HG03175 (cell line): Measurements from ENCODE around the gene NEK11.
"Not testable (repeated sequence)": the region's sequence is repeated elsewhere in the genome, so short reads cannot be mapped to it uniquely, and the experiment has no call there.

ENCODE experiments used
- ATAC-seq: cut with Tn5 transposase; IDR thresholded peaks from one replicate; pipeline ENCODE4 v1.9.1; 2021; ENCODE audit warnings: mild to moderate bottlenecking, moderate library complexity; ENCODE audit not compliant: unreplicated experiment

The NEK11 gene

DNA sequence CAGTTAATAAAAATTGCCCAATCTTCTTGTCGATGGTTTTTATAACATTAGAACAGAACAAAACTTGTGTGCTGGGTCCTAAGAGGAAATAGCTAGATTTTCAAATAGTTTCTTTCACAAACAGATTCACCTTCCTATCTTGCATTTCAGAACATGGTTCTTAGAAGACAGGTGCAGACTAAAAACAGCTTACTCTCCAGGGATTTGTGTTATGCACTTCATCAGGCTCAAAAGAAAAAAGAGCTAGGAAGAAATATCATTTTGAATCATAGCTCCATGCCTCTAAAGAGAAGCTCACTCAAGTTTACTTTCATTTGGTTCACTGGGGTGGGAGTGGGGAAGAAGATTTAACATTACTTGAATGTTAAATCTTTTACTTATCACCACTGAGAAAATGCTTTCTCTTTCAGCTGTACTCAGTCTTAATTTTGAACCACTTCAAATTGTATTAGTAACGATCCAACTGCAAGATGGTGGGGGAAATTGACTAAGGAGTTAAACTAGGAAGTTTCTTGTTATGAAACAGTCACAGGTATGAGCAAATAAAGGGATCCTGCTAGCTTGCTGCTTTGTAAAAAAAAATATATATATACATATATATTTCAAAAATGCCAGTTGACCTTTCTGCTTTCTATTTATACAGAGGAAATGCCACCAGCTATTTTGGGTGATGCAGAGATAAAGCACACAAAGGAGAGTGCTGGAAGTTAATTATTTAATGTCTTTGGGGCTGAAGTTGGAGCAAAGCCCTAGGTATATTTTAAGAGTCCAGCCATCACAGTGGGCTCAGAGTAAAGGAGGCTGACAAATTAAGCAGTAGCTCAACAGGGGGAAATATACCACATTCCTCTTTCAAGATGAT is 326.6 kb downstream of the NEK11 start:
- peak; percentile 53 for ATAC-seq

DNA sequence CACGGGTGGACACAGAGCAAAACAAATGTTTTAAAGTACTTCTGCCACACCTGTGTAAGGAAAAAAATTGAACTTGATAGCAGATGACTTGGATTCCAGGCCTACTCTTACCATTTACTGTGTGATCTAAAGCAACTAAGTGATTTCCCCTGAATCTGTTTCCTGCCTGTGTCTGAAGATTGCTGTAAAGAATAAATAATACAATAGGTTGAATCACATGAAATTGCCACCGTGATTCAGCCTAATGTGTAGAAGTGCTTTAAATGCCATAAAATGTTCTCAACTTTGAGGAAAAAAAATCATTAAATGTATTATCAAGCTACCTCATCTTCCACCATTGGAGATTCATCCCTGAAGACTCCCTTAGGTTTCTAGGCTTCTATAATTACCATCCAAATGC is 327.3 kb downstream of the NEK11 start:
- peak; percentile 9 for ATAC-seq

DNA sequence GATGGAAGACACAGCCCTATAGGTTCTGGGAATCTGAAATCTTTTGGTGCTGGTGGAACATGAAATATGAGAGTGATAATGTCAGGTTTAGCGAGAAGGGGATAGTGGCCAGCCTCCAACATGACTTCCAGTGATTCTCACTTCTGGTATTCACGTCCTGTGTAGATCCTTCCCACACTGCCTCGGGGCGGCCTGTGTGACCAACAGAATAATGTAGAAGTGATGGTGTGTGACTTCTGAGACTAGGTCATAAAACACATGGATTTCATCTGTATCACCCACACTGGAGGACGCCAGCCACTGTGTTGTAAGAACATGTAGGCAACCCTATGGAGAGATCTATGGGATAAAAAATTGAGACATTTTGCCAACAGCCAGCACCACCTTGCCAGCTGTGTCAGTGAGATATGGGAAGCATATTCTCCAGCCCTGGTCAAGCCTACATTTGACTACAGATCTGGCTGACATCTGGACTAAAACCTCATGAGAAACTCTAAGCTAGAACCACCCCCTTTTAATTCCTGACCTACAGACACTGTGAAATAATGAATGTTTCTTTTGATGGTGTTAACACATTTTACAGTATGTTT is 329.4 kb downstream of the NEK11 start:
- no peak for ATAC-seq

DNA sequence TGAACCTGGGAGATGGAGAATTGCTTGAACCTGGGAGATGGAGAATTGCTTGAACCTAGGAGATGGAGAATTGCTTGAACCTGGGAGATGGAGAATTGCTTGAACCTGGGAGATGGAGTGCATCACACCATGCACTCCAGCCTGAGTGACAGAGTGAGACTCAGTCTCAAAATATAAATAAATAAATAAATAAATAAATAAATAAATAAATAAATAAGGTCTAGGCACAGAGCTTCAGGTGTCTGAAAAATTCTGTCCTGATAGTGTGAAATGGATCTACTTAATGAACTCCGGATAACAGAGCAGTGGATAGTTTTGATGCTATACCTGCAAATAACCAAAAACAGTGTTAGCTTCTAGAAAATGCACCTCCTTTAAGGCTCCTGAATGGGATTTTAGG is 330.6 kb downstream of the NEK11 start:
- no peak for ATAC-seq

DNA sequence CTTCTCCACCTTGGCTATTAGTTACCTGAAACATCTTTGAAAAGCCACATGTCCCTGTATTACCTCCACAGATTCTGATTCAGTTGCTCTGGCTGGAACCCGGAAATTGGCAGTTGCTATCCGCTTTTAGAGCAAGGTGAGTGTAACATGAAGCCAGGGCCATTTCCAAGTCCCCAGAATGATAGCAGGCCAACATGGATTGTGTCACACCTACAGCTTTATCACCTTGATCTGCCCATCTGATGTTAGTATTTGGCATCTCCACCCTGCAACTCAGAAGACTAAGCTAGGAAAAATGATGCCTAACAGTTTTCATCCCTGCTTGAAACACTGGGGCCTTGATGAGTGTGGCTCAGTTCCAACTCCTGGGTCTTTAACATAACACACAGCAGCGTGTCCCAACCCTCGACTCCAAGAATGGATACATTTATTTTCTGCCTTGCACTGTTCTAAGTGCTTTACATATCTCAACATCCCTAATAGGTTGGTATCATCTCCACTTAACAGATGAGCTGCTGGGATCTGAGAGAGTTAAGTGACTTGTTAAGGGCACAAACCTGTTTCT is 333.6 kb downstream of the NEK11 start:
- ATAC-seq, result no peak

DNA sequence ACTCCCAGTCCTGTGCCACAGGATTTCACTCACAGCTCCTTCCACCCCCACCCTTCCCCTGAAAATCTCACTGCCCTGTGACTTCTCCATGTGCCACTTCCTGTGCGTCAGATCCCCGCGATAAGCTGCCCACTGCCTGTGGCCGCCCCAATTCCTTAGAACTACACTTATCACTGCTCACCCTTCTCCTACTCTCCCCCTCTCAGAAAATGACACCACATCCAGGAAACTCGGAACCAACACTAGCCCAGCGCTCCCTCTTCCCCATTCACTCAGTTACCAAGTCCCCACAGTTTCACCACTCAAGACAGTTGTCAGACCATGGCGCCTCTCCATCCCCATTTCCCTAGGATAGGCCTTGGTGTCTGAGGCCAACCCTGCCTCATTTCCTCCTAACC is 334.4 kb downstream of the NEK11 start:
- not testable (repeated sequence) for ATAC-seq

DNA sequence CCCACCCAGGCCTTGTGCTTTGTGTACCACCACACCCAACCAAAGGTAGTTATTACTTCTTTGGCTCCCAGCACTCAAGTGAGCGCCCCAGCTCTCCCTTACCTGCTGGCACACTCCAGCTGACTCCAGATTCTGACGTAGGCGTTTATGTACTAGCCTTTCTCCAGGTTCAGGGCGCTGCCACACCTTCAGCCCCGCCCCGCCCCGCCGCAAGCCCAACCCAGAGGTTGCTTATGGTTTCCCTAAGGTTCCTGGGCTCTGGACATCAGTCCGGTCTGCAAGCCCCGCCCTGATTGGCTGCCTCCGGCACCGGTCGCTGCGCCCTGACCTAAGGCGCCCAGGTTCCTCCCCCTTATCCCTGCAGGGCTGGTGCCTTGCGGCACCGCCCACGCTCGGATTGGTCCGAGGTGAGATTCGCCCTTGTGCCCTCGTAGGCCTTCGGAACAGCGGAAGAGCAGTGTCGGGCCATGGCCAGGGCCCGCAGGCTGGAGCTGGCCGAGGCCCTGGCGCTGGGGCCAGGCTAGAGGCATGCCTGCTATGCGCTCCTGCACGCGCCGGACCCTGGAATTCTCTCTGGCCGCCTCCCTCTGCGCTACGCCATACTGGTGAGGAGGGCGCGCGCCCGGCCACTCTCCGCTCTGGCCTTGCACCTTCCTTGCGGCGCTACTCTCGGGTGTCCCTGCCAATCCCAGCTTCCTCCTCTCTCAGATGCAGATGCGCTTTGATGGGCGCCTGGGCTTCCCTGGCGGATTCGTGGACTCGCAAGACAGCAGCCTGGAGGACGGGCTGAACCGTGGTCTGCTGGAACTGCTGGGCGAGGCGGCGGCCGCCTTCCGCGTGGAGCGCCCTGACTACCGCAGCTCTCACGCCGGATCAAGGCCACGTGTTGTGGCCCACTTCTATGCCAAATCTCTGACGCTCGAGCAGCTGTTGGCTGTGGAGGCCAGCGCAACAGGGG is 335.1 kb downstream of the NEK11 start:
- ATAC-seq, result peak; percentile 61

DNA sequence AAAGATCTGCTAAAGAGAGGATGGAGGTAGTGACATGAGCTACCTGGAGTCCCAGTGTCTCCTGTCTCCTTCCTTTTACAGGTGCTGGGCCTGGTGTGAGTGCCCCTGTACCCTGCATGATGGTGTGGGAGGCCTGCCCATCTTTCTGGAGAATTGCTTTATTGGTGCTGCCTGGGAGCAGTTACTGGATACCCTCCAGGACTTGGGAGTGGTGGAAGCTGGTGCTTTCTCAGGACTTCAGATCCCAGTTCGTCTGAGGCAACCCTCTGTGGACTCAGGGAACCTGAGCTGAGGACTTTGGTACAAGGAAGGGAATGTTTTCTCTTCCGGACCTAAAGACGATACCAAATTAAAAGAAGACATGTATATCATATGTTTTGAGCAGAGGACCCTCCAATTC is 336.6 kb downstream of the NEK11 start:
- ATAC-seq, result no peak

DNA sequence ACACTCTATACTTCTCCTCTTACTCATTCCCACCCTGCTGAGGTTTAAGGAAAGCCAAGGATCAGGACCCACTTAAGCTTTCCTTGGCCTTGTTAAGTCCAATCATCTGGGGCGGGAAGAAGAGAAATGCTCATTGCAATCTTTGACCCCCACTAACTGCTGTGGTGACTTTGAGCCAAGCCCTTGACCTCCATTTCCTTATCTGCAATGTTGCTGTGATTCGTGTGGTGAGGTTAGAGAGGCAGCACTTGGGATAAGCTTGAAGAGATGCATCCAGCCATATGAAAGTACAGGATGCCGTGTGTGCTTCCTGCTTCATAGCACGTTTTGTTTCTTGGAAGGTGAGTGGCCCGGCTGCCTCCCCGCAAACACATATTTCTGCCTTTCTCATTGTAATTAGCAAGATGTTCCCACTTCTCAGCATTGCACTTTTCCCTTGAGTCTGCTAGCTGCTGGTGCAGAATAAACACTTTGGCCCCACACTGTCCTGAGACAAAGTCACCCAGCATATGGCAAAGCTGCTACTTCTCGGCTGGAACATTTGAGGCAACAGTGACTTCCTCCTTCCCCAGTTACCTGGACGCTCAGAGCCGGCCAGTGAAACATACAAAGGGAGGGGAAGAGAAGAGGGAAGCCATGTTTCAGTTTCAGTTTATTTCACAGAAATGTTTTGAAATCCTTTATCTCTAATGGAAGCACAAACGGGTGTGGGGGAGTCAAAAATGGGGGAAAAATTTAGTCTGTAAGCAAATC is 344.4 kb downstream of the NEK11 start:
- no peak for ATAC-seq

DNA sequence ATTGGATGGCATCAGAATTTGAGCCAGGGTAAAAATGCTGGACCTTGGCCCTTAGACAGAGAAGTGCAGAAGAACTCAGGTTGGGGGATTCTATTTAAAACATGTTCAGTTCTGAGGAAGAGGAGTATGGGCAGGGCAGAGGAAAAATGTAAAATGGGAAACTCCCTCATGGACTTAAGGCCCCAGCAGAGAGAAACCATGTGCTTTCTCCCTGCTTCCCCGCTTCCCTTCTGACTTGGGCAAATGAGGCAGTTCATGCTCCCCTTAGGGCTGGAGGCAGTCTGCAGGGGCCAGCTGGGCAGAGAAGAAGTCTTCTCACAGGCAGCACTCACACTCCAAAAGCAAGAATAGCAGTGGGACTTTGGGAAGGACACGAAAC is 345.0 kb downstream of the NEK11 start:
- ATAC-seq, result no peak

DNA sequence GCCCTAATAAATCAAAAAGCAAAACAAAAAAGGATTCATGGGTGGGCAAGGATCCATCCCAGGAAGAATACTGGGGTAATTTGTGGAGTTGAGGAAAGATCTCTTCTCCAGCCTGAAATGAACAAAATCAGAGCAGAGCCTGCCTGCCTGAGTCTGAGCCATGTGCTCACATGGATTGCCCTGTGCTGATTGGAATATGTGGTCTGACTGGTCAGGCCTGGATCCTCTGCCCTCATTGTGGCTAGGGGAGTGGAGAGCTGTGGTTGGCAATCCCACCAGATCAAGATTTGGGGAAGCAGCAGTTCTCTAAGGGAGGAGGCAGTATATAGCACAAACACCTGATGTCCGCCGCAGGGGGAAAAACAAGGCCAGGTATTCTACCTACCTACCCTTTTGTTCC is 348.1 kb downstream of the NEK11 start:
- no peak for ATAC-seq

DNA sequence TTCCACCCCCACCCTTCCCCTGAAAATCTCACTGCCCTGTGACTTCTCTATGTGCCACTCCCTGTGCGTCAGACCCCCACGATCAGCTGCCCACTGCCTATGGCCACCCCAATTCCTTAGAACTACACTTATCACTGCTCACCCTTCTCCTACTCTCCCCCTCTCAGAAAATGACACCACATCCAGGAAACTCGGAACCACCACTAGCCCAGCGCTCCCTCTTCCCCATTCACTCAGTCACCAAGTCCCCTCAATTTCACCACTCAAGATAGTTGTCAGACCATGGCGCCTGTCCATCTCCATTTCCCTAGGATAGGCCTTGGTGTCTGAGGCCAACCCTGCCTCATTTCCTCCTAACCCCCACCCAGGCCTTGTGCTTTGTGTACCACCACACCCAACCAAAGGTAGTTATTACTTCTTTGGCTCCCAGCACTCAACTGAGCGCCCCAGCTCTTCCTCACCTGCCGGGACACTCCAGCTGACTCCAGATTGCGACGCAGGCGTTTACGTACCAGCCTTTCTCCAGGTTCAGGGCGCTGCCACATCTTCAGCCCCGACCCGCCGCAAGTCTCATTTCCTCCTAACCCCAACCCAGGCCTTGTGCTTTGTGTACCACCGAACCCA is 354.3 kb downstream of the NEK11 start:
- not testable (repeated sequence) for ATAC-seq

DNA sequence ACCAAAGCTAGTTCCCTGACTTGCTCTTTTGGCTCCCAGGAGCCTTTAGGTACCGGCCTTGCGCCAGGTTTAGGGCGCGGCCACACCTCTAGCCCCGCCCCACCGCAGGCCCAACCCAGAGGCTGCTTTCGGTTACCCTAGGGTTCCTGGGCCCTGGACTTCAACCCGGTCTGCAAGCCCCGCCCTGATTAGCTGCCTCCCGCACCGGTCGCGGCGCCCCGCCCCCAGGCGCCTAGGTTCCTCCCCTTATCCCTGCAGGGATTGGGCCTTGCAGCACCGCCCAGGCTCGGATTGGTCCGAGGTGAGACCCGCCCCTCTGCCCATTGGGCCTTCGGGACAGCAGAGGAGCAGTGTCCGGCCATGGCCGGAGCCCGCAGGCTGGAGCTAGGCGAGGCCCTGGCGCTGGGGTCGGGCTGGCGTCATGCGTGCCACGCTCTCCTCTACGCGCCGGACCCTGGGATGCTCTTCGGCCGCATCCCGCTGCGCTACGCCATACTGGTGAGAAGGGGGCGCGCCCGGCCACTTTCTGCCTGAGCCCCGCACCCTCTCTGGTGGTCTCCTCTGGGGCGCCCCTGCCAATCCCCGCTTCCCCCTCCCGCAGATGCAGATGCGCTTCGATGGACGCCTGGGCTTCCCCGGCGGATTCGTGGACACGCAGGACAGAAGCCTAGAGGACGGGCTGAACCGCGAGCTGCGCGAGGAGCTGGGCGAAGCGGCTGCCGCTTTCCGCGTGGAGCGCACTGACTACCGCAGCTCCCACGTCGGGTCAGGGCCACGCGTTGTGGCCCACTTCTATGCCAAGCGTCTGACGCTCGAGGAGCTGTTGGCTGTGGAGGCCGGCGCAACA is 355.0 kb downstream of the NEK11 start, which contains the start of gene NUDT16:
NUDT16 (plus strand) TSS at position 330 of the 847 bp plus-strand sequence; CDS start at position 361, 31 bp downstream.
- peak; percentile 99 for ATAC-seq

DNA sequence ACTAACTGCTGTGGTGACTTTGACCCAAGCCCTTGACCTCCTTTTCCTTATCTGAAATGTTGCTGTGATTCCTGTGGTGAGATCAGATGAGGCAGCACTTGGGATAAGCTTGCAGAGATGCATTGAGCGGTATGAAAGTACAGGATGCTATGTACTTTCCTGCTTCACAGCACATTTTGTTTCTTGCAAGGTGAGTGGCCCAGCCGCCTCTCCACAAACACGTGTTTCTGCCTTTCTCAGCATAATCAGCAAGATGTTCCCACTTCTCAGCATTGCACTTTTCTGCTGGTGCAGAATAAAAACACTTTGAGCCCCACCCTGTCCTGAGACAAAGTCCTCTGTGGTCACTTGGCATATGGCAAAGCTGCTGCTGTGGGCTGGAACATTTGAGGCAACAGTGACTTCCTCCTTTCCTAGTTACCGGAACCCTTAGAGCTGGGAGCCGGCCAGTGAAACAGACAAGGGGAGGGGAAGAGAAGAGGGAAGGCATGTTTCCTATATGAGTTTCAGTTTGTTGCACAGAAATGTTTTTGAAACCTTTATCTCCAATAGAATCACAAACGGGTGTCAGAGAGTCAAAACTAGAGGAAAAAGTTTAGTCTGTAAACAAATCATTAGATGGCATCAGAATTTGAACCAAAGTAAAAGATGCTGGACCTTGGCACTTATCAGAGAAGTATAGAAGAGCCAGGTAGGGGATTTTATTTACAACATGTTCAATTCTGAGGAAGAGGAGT is 359.9 kb downstream of the NEK11 start:
- no peak for ATAC-seq

DNA sequence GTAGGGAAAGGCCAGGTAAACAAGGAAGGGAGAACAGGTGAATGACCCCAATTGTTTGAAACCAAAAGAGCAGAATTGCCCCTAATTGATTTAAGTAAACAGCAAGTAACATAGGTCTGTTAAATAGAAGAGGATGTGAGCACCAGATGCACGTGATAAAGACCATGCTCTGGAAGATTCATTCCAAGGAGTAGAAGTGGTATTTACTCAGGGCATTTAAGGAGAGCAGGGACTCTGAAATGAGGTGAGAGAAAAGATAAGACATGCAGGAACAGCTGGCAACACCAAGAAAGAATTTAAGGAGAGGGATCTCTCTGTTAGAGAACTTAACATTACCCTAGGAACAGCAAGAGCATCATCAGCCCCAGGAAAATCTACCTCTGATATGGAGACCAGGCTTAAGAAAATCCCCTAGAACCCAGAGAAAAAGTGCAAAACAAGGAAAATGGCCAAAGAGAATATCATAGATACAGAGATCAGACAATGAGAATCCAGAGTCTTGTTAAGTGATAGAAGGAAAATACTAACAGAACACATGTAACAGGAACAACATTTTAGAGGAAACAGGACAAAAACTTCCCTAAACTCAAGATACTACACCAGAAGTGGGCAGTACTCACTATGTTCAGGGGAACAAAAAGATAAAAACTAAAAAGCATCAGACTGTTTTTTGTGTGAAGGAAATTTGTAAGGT is 361.3 kb downstream of the NEK11 start:
- ATAC-seq, result no peak

DNA sequence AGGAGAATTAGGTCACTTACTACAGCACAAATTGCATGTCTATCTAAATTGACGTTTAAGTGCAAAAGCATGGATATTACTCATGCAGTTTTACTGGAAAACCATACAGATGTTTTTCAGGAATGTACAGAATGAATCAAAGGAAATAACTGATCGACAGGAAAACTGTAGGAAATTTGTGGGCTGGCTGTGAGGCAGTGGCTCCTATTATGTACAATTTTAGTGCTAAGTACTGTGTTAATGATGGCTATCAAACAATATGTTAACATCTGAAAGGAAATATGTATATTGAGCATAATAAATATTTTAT is 361.8 kb downstream of the NEK11 start:
- no peak for ATAC-seq

DNA sequence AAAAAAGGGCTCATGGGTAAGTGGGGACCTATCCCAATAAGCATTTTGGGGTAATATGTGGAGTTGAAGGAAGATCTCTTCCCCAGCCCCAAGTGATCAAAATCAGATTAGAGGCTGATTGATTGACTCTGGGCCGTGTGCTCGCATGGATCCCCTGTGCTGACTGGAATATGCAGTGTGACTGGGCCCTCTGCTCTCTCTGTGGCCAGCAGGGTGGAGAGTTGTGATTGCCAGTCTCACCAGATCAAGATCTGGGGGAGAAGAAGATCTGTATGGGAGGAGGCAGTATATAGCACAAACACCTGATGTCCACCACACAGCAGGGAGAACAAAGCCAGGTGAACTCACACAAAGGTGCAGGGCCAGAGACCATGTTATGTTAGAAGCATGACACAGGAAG is 363.7 kb downstream of the NEK11 start:
- ATAC-seq, result no peak

DNA sequence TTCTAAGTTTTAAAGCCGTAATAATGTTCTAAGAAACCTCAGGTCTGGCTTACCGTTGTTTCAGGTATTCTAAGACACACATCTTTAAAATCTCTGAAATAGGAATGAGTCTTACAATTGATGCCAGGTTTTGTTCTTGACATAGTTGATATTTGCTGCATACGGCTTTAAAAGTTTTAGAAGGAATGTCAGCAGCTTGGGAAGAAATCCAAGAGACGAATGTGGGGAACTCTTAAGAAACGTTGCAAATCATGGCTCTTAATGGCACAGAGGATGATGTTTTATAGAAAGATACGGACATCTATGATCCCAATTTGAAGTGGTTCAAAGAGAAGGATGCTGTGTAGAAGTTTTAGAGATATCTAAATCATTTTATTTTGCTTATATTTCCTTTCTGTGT is 366.4 kb downstream of the NEK11 start:
- no peak for ATAC-seq
